Measurements from ENCODE around the gene XG. TPM values are rescaled to one million over a fixed set of nuclear protein-coding genes. Genes with fewer than 3 reads are reported as not detected.

Gene XG
- total and polyA plus RNA-seq, 9 of the 15 experiments (the other 6 are each of a cell fraction or from before 2014, with no cell fraction given), result 0.03 to 0.12 TPM; not detected in 7

GRCh38 chrX:2719774-2720447 lies 31.9 kb upstream of the XG start:
- Histone ChIP-seq H3K4me3 (no peak overlapping the region), H3K27me3 (ENCODE audit: control insufficient read depth in 2 of 2, insufficient read depth in 2 of 2, low read length in 2 of 2) (no peaks in the 10 kb centered on the region), H3K9me3 (replicated peaks; ENCODE audit: control insufficient read depth, insufficient read depth, low read depth, low read length) (no peaks in the 10 kb centered on the region), H3K9ac (ENCODE audit: insufficient read depth in 1 of 2, low read depth in 2 of 2, low read length in 2 of 2) (no peak overlapping the region), H3K9me1 (ENCODE audit: control insufficient read depth, insufficient read depth, low read length) (no peaks in the 10 kb centered on the region), H3K4me1 (replicated peaks in 1 of 2; ENCODE audit: control insufficient read depth in 2 of 2, insufficient read depth in 2 of 2, low read length in 2 of 2) (no peaks in the 10 kb centered on the region), H3K27ac (ENCODE audit: extremely low read depth, low read depth, low read length) (no peak overlapping the region), H3K4me2 (ENCODE audit: insufficient read depth, low read length) (no peak overlapping the region), H3K79me2 (ENCODE audit: control insufficient read depth, insufficient read depth, low read length) (no peaks in the 10 kb centered on the region), H4K20me1 (replicated peaks; ENCODE audit: control insufficient read depth, insufficient read depth, low read length) (no peaks in the 10 kb centered on the region), H2AFZ (ENCODE audit: low read depth, low read length) (no peak overlapping the region), H3K36me3 (ENCODE audit: control insufficient read depth, insufficient read depth, low read length) (peaks cover 10% of the 10 kb centered on the region; the same call in 1 of the 3 replicates)
- 51% methylated on average over 10 of the region's 10 CpGs for WGBS (ENCODE audit: insufficient coverage, low coverage, missing lambda C conversion rate)
- intact Hi-C loops (cut with micrococcal nuclease) (no loop called here), in situ Hi-C loops (cut with MboI) (no loop called here)
- BruUV-seq (replicated peaks), result no TSS peak
- CTCF ChIA-PET (ENCODE audit: low intra/inter-chr PET ratio), result no interaction called here
- TF ChIP-seq TGIF2 (CRISPR knock-in tag; IDR thresholded peaks at IDR 0.05) (no peak), MAZ (CRISPR knock-in tag; conservative IDR thresholded peaks at IDR 0.05 in 1 of 2, IDR thresholded peaks at IDR 0.05 in 1 of 2) (no peak)
- TF ChIP-seq, protein P1, sequence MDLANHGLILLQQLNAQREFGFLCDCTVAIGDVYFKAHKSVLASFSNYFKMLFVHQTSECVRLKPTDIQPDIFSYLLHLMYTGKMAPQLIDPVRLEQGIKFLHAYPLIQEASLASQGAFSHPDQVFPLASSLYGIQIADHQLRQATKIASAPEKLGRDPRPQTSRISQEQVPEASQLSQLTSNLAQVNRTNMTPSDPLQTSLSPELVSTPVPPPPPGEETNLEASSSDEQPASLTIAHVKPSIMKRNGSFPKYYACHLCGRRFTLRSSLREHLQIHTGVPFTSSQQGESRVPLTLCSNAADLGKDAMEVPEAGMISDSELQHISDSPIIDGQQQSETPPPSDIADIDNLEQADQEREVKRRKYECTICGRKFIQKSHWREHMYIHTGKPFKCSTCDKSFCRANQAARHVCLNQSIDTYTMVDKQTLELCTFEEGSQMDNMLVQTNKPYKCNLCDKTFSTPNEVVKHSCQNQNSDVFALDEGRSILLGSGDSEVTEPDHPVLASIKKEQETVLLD (IDR thresholded peaks at IDR 0.05), result no peak
- POLR2A ChIA-PET, result no interaction called here
- FAIRE-seq, result no peak
- DNase-seq (ENCODE audit: extremely low read depth in 1 of 4, low spot score in 3 of 4), result no peak
- ATAC-seq, result no peak
